ENCODE measurements around the gene RHBDF2.
"Not testable (repeated sequence)": the region's sequence is repeated elsewhere in the genome, so short reads cannot be mapped to it uniquely, and the experiment has no call there.

RHBDF2 gene

GRCh38 chr17:76524598-76525512 is 23.6 kb upstream of the RHBDF2 start:
- Histone ChIP-seq H3K4me1 (ENCODE audit: control insufficient read depth in 2 of 2, insufficient read depth in 2 of 2, low read length in 2 of 2) (peaks cover 28 to 30% of the 10 kb centered on the region in 2 donors), H3K27me3 (ENCODE audit: control insufficient read depth in 2 of 2, insufficient read depth in 2 of 2, low read length in 2 of 2) (peaks cover 0 to 4% of the 10 kb centered on the region in 2 donors), H3K9me3 (ENCODE audit: control insufficient read depth in 2 of 2, low read length in 2 of 2) (no peaks in the 10 kb centered on the region), H3K4me3 (ENCODE audit: low read length in 2 of 2) (no peak overlapping the region), H3K36me3 (ENCODE audit: control insufficient read depth in 2 of 2, insufficient read depth in 2 of 2, low read length in 2 of 2) (no peaks in the 10 kb centered on the region), H3K9ac (ENCODE audit: low read depth in 1 of 2, low read length in 2 of 2) (peak overlapping the region in 1 of 2 donors; percentile 13), H3K27ac (ENCODE audit: low read depth in 2 of 2, low read length in 2 of 2) (peak overlapping the region in 1 of 2 donors; percentile 10)

- Histone ChIP-seq H3K27ac (ENCODE audit: low read depth in 2 of 2, low read length in 2 of 2) (no peak overlapping the region), H3K9me3 (ENCODE audit: control insufficient read depth in 2 of 2, low read length in 2 of 2) (no peaks in the 10 kb centered on the region), H3K36me3 (ENCODE audit: control insufficient read depth in 2 of 2, insufficient read depth in 2 of 2, low read length in 2 of 2) (no peaks in the 10 kb centered on the region), H3K27me3 (ENCODE audit: control insufficient read depth in 2 of 2, insufficient read depth in 2 of 2, low read length in 2 of 2) (peaks cover 0 to 4% of the 10 kb centered on the region in 2 donors), H3K9ac (ENCODE audit: low read depth in 1 of 2, low read length in 2 of 2) (peak overlapping the region; percentile 3 to 8), H3K4me3 (ENCODE audit: low read length in 2 of 2) (no peak overlapping the region), H3K4me1 (ENCODE audit: control insufficient read depth in 2 of 2, insufficient read depth in 2 of 2, low read length in 2 of 2) (peaks cover 15 to 16% of the 10 kb centered on the region in 2 donors)
Observed at GRCh38 chr17:76523084-76524037, 22.1 kb upstream of the RHBDF2 start.

DNA sequence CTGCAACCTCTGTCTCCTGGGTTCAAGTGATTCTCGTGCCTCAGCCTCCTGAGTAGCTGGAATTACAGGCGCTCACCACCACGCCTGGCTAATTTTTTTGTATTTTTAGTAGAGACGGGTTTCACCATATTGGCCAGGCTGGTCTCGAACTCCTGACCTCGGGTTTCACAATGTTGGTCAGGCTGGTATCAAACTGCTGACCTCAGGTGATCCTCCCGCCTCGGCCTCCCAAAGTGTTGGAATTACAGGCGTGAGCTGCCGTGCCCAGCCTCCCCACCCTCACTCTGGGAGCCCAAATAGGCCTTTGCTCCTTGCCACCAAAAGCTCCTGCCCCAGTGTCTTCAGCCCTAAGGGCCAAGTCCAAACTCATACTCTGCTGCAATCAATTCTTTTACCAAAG is 20.5 kb upstream of the RHBDF2 start:
- not testable (repeated sequence) for H3K27ac ChIP-seq (ENCODE audit: low read depth in 2 of 2, low read length in 2 of 2); H3K36me3 ChIP-seq (ENCODE audit: control insufficient read depth in 2 of 2, insufficient read depth in 2 of 2, low read length in 2 of 2); H3K9me3 ChIP-seq (ENCODE audit: control insufficient read depth in 2 of 2, low read length in 2 of 2); H3K9ac ChIP-seq (ENCODE audit: low read depth in 1 of 2, low read length in 2 of 2); H3K27me3 ChIP-seq (ENCODE audit: control insufficient read depth in 2 of 2, insufficient read depth in 2 of 2, low read length in 2 of 2); H3K4me3 ChIP-seq (ENCODE audit: low read length in 2 of 2)
- H3K4me1 ChIP-seq (ENCODE audit: control insufficient read depth in 2 of 2, insufficient read depth in 2 of 2, low read length in 2 of 2), result peaks cover 12 to 13% of the 10 kb centered on the region in 2 donors

DNA sequence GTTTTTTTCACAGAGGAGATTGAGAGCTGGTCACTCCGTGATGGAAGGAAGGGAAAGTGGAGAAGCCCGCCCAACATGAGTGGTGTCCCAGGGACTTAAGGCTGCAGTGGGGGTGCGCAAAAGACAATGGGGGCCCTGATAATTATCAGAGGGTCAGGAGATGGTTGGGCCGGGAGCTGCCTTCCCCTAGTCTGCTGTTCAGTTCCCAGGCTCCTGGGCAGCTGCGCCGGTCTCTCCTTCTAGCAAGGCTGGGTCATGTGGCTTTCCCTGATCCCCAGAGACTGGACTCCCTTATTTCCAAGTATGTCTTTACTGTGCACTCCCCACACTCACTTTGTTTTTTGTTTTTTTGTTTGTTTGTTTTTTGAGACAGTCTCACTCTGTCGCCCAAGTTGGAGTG is 20.0 kb upstream of the RHBDF2 start:
- Histone ChIP-seq H3K4me1 (ENCODE audit: control insufficient read depth in 2 of 2, insufficient read depth in 2 of 2, low read length in 2 of 2) (peaks cover 12 to 13% of the 10 kb centered on the region in 2 donors), H3K4me3 (ENCODE audit: low read length in 2 of 2) (no peak overlapping the region), H3K27ac (ENCODE audit: low read depth in 2 of 2, low read length in 2 of 2) (no peak overlapping the region), H3K27me3 (ENCODE audit: control insufficient read depth in 2 of 2, insufficient read depth in 2 of 2, low read length in 2 of 2) (peaks cover 0 to 4% of the 10 kb centered on the region in 2 donors), H3K9me3 (ENCODE audit: control insufficient read depth in 2 of 2, low read length in 2 of 2) (no peaks in the 10 kb centered on the region), H3K9ac (ENCODE audit: low read depth in 1 of 2, low read length in 2 of 2) (no peak overlapping the region), H3K36me3 (ENCODE audit: control insufficient read depth in 2 of 2, insufficient read depth in 2 of 2, low read length in 2 of 2) (no peaks in the 10 kb centered on the region)

DNA sequence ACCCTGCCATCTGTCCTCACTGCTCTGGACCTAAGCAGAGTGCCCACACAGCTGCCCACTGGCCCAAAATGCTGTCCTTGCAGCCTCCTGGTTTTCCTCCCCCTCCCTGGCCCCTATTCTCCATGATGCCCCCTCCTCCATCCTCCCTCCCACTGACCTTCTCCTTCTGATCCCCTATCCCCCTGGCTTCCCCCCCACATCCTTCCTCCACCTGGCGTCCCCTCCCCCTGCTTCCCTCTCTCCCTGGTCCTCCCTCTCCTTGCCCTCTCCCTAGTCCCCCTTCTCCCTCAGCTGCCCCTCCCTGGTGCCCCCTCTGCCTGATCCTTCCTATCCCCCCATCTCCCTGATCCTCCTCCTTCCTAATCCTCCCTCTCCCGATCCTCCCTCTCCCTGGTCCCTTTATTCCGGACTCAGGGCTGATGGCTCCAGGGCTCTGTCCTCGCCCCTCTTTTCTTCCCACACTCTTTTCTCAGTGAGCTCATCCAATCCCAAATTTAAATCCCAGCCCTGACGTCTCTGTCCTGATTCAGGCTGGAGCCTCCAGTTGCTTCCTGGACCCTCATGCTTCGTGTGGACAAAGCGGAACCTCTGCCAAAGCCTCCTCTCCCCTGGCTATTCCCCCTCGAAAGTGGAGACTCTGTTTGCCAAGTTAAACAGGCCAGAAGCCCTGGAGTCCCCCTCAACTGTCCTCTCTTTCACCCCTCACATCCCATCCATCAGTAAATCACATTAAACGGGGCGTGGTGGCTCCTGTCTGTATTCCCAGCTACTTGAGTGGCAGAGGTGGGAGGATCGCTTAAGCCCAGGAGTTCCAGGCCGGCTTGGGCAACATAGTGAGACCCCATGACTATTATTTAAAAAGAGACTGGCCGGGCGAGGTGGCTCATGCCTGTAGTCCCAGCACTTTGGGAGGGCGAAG is 18.1 kb upstream of the RHBDF2 start:
- no peak overlapping the region for H3K4me3 ChIP-seq (ENCODE audit: low read length in 2 of 2)
- H3K9ac ChIP-seq (ENCODE audit: low read depth in 1 of 2, low read length in 2 of 2), result no peak overlapping the region
- peaks cover 3 to 4% of the 10 kb centered on the region in 2 donors for H3K4me1 ChIP-seq (ENCODE audit: control insufficient read depth in 2 of 2, insufficient read depth in 2 of 2, low read length in 2 of 2)
- no peaks in the 10 kb centered on the region for H3K36me3 ChIP-seq (ENCODE audit: control insufficient read depth in 2 of 2, insufficient read depth in 2 of 2, low read length in 2 of 2)
- H3K27me3 ChIP-seq (ENCODE audit: control insufficient read depth in 2 of 2, insufficient read depth in 2 of 2, low read length in 2 of 2), result peaks cover 0 to 4% of the 10 kb centered on the region in 2 donors
- no peaks in the 10 kb centered on the region for H3K9me3 ChIP-seq (ENCODE audit: control insufficient read depth in 2 of 2, low read length in 2 of 2)
- H3K27ac ChIP-seq (ENCODE audit: low read depth in 2 of 2, low read length in 2 of 2), result no peak overlapping the region

DNA sequence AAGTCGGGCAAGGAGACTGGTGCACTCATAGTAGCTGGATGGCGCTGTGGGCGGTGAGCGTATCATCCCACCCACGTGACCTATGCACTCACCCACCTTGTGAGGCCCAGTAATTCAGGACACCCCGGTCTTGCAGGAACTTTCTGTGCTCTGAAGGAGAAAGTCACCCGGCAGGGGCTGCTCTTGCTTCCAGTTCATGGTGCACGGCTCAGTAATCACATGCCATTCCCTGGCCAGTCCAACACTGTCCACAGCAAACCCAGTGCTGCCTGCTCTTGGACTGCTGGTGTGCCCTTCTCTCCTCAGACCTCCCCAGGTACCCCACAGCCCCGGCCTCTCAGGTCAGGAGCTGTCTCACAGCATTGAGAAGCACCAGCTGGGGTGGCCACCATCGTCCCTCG is 16.4 kb upstream of the RHBDF2 start:
- Histone ChIP-seq H3K36me3 (ENCODE audit: control insufficient read depth in 2 of 2, insufficient read depth in 2 of 2, low read length in 2 of 2) (no peaks in the 10 kb centered on the region), H3K4me1 (ENCODE audit: control insufficient read depth in 2 of 2, insufficient read depth in 2 of 2, low read length in 2 of 2) (no peaks in the 10 kb centered on the region), H3K27me3 (ENCODE audit: control insufficient read depth in 2 of 2, insufficient read depth in 2 of 2, low read length in 2 of 2) (peaks cover 0 to under 1% of the 10 kb centered on the region in 2 donors), H3K27ac (ENCODE audit: low read depth in 2 of 2, low read length in 2 of 2) (no peak overlapping the region), H3K9ac (ENCODE audit: low read depth in 1 of 2, low read length in 2 of 2) (no peak overlapping the region), H3K9me3 (ENCODE audit: control insufficient read depth in 2 of 2, low read length in 2 of 2) (no peaks in the 10 kb centered on the region), H3K4me3 (ENCODE audit: low read length in 2 of 2) (no peak overlapping the region)

GRCh38 chr17:76515274-76515949 is 14.2 kb upstream of the RHBDF2 start:
- Histone ChIP-seq H3K4me3 (ENCODE audit: low read length in 2 of 2) (peak overlapping the region; percentile 3 to 54), H3K27ac (ENCODE audit: low read depth in 2 of 2, low read length in 2 of 2) (peak overlapping the region; percentile 67 to 79), H3K9ac (ENCODE audit: low read depth in 1 of 2, low read length in 2 of 2) (peak overlapping the region in 1 of 2 donors; percentile 47), H3K27me3 (ENCODE audit: control insufficient read depth in 2 of 2, insufficient read depth in 2 of 2, low read length in 2 of 2) (no peaks in the 10 kb centered on the region), H3K9me3 (ENCODE audit: control insufficient read depth in 2 of 2, low read length in 2 of 2) (no peaks in the 10 kb centered on the region), H3K36me3 (ENCODE audit: control insufficient read depth in 2 of 2, insufficient read depth in 2 of 2, low read length in 2 of 2) (no peaks in the 10 kb centered on the region), H3K4me1 (ENCODE audit: control insufficient read depth in 2 of 2, insufficient read depth in 2 of 2, low read length in 2 of 2) (peaks cover 0 to 3% of the 10 kb centered on the region in 2 donors)

DNA sequence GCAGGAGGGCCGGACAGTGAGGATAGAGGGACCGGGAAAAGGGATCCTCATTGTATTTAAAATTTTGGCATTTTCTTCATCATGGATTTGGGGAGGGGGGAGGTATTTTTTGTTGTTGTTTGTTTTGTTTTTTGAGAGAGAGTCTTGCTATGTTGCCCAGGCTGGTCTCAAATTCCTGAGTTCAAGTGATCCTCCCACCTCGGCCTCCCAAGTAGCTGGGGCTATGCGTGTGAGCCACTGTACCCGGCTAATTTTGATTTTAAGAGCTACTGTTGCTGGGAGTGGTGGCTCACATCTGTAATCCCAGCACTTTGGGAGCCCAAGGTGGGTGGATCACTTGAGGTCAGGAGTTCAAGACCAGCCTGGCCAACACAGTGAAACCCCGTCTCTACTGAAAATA is 13.1 kb upstream of the RHBDF2 start:
- not testable (repeated sequence) for H3K36me3 ChIP-seq (ENCODE audit: control insufficient read depth in 2 of 2, insufficient read depth in 2 of 2, low read length in 2 of 2); H3K4me1 ChIP-seq (ENCODE audit: control insufficient read depth in 2 of 2, insufficient read depth in 2 of 2, low read length in 2 of 2); H3K9ac ChIP-seq (ENCODE audit: low read depth in 1 of 2, low read length in 2 of 2); H3K4me3 ChIP-seq (ENCODE audit: low read length in 2 of 2); H3K27ac ChIP-seq (ENCODE audit: low read depth in 2 of 2, low read length in 2 of 2); H3K9me3 ChIP-seq (ENCODE audit: control insufficient read depth in 2 of 2, low read length in 2 of 2); H3K27me3 ChIP-seq (ENCODE audit: control insufficient read depth in 2 of 2, insufficient read depth in 2 of 2, low read length in 2 of 2)

DNA sequence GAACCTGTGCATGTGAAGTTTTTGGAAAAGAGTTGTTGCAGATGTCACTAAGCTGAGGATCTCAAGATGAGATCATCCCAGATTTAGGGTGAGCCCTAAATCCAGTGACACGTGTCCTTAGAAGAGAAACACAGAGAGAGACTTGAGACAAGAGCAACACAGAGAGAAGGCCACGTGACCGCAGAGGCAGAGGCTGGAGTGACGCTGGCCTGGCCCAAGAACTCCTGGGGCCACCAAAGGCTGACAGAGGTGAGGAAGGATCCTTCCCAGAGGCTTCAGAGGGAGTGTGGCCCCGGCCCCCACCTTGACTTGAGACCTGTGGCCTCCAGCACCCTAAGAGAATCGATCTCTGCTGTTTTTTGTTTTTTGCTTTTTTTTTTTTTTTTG is 12.1 kb upstream of the RHBDF2 start:
- H3K4me3 ChIP-seq (ENCODE audit: low read length in 2 of 2), result no peak overlapping the region
- no peak overlapping the region for H3K9ac ChIP-seq (ENCODE audit: low read depth in 1 of 2, low read length in 2 of 2)
- H3K4me1 ChIP-seq (ENCODE audit: control insufficient read depth in 2 of 2, insufficient read depth in 2 of 2, low read length in 2 of 2), result peaks cover 0 to 3% of the 10 kb centered on the region in 2 donors
- H3K27ac ChIP-seq (ENCODE audit: low read depth in 2 of 2, low read length in 2 of 2), result no peak overlapping the region
- no peaks in the 10 kb centered on the region for H3K27me3 ChIP-seq (ENCODE audit: control insufficient read depth in 2 of 2, insufficient read depth in 2 of 2, low read length in 2 of 2)
- no peaks in the 10 kb centered on the region for H3K36me3 ChIP-seq (ENCODE audit: control insufficient read depth in 2 of 2, insufficient read depth in 2 of 2, low read length in 2 of 2)
- no peaks in the 10 kb centered on the region for H3K9me3 ChIP-seq (ENCODE audit: control insufficient read depth in 2 of 2, low read length in 2 of 2)
